ENCODE measurements around the gene ARAP2.

ARAP2 gene

DNA sequence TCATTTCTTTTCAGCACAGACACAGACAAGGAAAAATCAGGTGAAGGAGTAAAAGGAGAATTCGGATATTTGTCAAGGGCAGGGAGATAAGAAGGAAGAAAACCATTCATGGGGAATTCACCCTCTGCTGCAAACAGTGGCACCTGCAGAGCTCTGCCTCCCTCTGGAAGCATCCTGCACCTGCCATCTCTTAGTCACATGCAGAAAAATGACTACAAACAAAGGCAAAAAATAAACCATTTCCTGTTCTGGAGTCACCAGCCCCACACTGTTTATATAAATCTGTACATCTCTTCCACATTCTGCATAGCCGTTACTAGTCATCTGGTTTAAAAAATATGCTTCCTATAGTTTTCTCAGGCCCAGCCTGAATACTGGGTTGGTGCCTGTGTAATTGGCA is 205.3 kb downstream of the ARAP2 start:
- no peak for DNase-seq
- Histone ChIP-seq H3K36me3 (no peaks in the 10 kb centered on the region), H3K27ac (no peak overlapping the region), H3K9me3 (ENCODE audit: severe bottlenecking) (no peaks in the 10 kb centered on the region), H3K27me3 (ENCODE audit: insufficient read depth, low read depth, severe bottlenecking) (peaks cover 31% of the 10 kb centered on the region), H3K4me3 (ENCODE audit: low read depth, low read length) (no peak overlapping the region)
- TF ChIP-seq, protein P1, sequence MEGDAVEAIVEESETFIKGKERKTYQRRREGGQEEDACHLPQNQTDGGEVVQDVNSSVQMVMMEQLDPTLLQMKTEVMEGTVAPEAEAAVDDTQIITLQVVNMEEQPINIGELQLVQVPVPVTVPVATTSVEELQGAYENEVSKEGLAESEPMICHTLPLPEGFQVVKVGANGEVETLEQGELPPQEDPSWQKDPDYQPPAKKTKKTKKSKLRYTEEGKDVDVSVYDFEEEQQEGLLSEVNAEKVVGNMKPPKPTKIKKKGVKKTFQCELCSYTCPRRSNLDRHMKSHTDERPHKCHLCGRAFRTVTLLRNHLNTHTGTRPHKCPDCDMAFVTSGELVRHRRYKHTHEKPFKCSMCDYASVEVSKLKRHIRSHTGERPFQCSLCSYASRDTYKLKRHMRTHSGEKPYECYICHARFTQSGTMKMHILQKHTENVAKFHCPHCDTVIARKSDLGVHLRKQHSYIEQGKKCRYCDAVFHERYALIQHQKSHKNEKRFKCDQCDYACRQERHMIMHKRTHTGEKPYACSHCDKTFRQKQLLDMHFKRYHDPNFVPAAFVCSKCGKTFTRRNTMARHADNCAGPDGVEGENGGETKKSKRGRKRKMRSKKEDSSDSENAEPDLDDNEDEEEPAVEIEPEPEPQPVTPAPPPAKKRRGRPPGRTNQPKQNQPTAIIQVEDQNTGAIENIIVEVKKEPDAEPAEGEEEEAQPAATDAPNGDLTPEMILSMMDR (IDR thresholded peaks at IDR 0.05; ENCODE audit: low read depth, low read length), result no peak

- no peak overlapping the region for H3K4me3 ChIP-seq (ENCODE audit: low read depth, low read length)
- no peaks in the 10 kb centered on the region for H3K36me3 ChIP-seq
- no peaks in the 10 kb centered on the region for H3K9me3 ChIP-seq (ENCODE audit: severe bottlenecking)
- H3K27ac ChIP-seq, result no peak overlapping the region
- TF ChIP-seq, protein P1 (IDR thresholded peaks at IDR 0.05; ENCODE audit: low read depth, low read length), result no peak
- peaks cover 29% of the 10 kb centered on the region for H3K27me3 ChIP-seq (ENCODE audit: insufficient read depth, low read depth, severe bottlenecking)
- no peak for DNase-seq
These were observed 205.8 kb downstream of the ARAP2 start for GRCh38 chr4:36038491-36038890.

- Histone ChIP-seq H3K9me3 (ENCODE audit: severe bottlenecking) (no peaks in the 10 kb centered on the region), H3K4me3 (ENCODE audit: low read depth, low read length) (no peak overlapping the region), H3K36me3 (no peaks in the 10 kb centered on the region), H3K27me3 (ENCODE audit: insufficient read depth, low read depth, severe bottlenecking) (peaks cover 18% of the 10 kb centered on the region), H3K27ac (no peak overlapping the region)
- no peak for DNase-seq
- TF ChIP-seq, protein P1 (IDR thresholded peaks at IDR 0.05; ENCODE audit: low read depth, low read length), result no peak
These were observed 207.2 kb downstream of the ARAP2 start for GRCh38 chr4:36037127-36037526.

- no peaks in the 10 kb centered on the region for H3K27me3 ChIP-seq (ENCODE audit: insufficient read depth, low read depth, severe bottlenecking)
- H3K4me3 ChIP-seq (ENCODE audit: low read depth, low read length), result no peak overlapping the region
- TF ChIP-seq, protein P1 (IDR thresholded peaks at IDR 0.05; ENCODE audit: low read depth, low read length), result no peak
- no peak for DNase-seq
- H3K9me3 ChIP-seq (ENCODE audit: severe bottlenecking), result no peaks in the 10 kb centered on the region
- no peak overlapping the region for H3K27ac ChIP-seq
- H3K36me3 ChIP-seq, result no peaks in the 10 kb centered on the region
These were observed 214.4 kb downstream of the ARAP2 start for GRCh38 chr4:36029951-36030350.

DNA sequence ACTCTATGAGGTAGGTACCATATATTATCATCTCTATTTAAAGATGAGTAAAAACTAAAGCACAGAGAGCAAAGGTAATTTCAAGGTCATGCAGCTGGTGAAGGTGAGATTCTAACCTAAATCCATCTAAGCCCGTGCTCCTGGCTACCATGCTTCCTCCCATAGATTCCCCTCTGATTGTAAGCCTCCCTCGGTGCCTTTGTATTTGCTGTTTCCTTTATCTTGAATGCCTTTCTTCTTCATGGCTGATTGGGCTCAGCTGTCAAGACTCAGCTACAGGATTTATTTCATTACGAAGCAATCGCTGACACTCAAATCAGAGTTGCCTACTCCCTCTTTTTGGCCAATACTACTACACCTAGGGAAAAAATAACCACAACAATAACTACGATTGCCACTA is 217.1 kb downstream of the ARAP2 start:
- no peaks in the 10 kb centered on the region for H3K36me3 ChIP-seq
- TF ChIP-seq, protein P1 (IDR thresholded peaks at IDR 0.05; ENCODE audit: low read depth, low read length), result no peak
- no peaks in the 10 kb centered on the region for H3K27me3 ChIP-seq (ENCODE audit: insufficient read depth, low read depth, severe bottlenecking)
- no peaks in the 10 kb centered on the region for H3K9me3 ChIP-seq (ENCODE audit: severe bottlenecking)
- no peak overlapping the region for H3K27ac ChIP-seq
- DNase-seq, result no peak
- H3K4me3 ChIP-seq (ENCODE audit: low read depth, low read length), result no peak overlapping the region

- DNase-seq, result no peak
- H3K4me3 ChIP-seq (ENCODE audit: low read depth, low read length), result no peak overlapping the region
- no peaks in the 10 kb centered on the region for H3K36me3 ChIP-seq
- no peaks in the 10 kb centered on the region for H3K9me3 ChIP-seq (ENCODE audit: severe bottlenecking)
- H3K27me3 ChIP-seq (ENCODE audit: insufficient read depth, low read depth, severe bottlenecking), result peaks cover under 1% of the 10 kb centered on the region
- H3K27ac ChIP-seq, result no peak overlapping the region
- TF ChIP-seq, protein P1 (IDR thresholded peaks at IDR 0.05; ENCODE audit: low read depth, low read length), result no peak
These were observed 217.9 kb downstream of the ARAP2 start for GRCh38 chr4:36026348-36026880.

All from WERI-Rb-1 (cell line).